Prostate gland (tissue), 2 donors: ENCODE measurements around the gene CLSTN3. TPM values are rescaled to one million over a fixed set of nuclear protein-coding genes. Genes with fewer than 3 reads are reported as not detected.

Experiments
- DNase-seq: peaks from one replicate; pipeline ENCODE4 v3.0.0-alpha.2; 2019; ENCODE audit warnings: low spot score
- H3K27ac ChIP-seq, 2 donors: fragments of 200-600 bp; sonication (generic); 2 replicates each; pipeline ENCODE4 v1.5.1; 2017 to 2019
- H3K27me3 ChIP-seq: fragments of 200-600 bp; sonication (generic); replicated peaks from 2 replicates; pipeline ENCODE4 v1.5.1; 2019; ENCODE audit not compliant: insufficient read depth
- H3K36me3 ChIP-seq, 2 donors: fragments of 200-600 bp; sonication (generic); 1 replicate in 1 of 2; 2 replicates in 1 of 2; pipeline versions ENCODE4 v1.5.1 to v1.8.1; 2017 to 2019
- H3K4me1 ChIP-seq: fragments of 200-600 bp; sonication (generic); replicated peaks from 2 replicates; pipeline ENCODE4 v1.5.1; 2019
- H3K4me3 ChIP-seq, 2 donors: fragments of 200-600 bp; sonication (generic); 2 replicates each; pipeline ENCODE4 v1.5.1; 2017 to 2019
- H3K9me3 ChIP-seq: fragments of 200-600 bp; sonication (generic); 2 replicates; pipeline ENCODE4 v1.5.1; 2017
- CTCF ChIP-seq, 4 experiments: fragments of 200-600 bp in 2 of 4; fragments of 450-650 bp in 2 of 4; sonication (generic) in 2 of 4; IDR thresholded peaks; 1 replicate in 3 of 4; 2 replicates in 1 of 4; pipeline ENCODE4 v1.5.1; 2016 to 2019; ENCODE audit warnings: antibody characterized with exemption in 4 of 4, mild to moderate bottlenecking in 2 of 4, moderate library complexity in 2 of 4
- POLR2A ChIP-seq: fragments of 450-650 bp; IDR thresholded peaks from one replicate; pipeline ENCODE4 v1.6.1; 2016; ENCODE audit warnings: antibody characterized with exemption, mild to moderate bottlenecking
- POLR2AphosphoS5 ChIP-seq: sonication (generic); formaldehyde crosslinking; IDR thresholded peaks from one replicate; pipeline ENCODE4 v1.6.1; 2017; ENCODE audit warnings: antibody characterized with exemption
- WGBS: methylation state at CpG from one replicate; pipeline ENCODE4 v1.1.5; 2018; 5-methylcytosine and 5-hydroxymethylcytosine counted together
- intact Hi-C: fragments of 100-400 bp; cut with DNase I; formaldehyde crosslinking; loops from one replicate; pipeline ENCODE4 v1.14.2; 2022
- total RNA-seq, 2 donors: library from RNA; depleted of rRNA; stranded (reverse); fragments of >200 nt; gene quantifications; one replicate each; pipeline ENCODE4 v1.1.0, GENCODE V29; 2016

Gene CLSTN3
- total RNA-seq, 2 donors from 2014 or later: 7.7 to 45.7 TPM

- no peak for DNase-seq
- H3K36me3 ChIP-seq: peaks cover 0 to 4% of the 10 kb centered on the region in 2 donors
- no peak overlapping the region for H3K4me3 ChIP-seq
- WGBS: 85% methylated on average over 6 of the region's 6 CpGs
- H3K4me1 ChIP-seq: no peaks in the 10 kb centered on the region
- intact Hi-C loops: no loop called here
- no peaks in the 10 kb centered on the region for H3K9me3 ChIP-seq
- no peaks in the 10 kb centered on the region for H3K27me3 ChIP-seq
- H3K27ac ChIP-seq: no peak overlapping the region
- no peak for TF ChIP-seq POLR2AphosphoS5
- TF ChIP-seq POLR2A: no peak
- no peak for TF ChIP-seq CTCF (IDR thresholded peaks at IDR 0.05)
Measured at GRCh38 chr12:7154042-7154441, 23.9 kb downstream of the CLSTN3 start.

- Histone ChIP-seq H3K9me3 (no peaks in the 10 kb centered on the region), H3K27ac (no peak overlapping the region), H3K4me3 (no peak overlapping the region), H3K36me3 (no peaks in the 10 kb centered on the region), H3K27me3 (no peaks in the 10 kb centered on the region), H3K4me1 (no peaks in the 10 kb centered on the region)
- no peak for TF ChIP-seq CTCF (IDR thresholded peaks at IDR 0.05)
- no peak for TF ChIP-seq POLR2A
- no peak for TF ChIP-seq POLR2AphosphoS5
- WGBS: 69% methylated on average over 12 of the region's 12 CpGs
- intact Hi-C loops: no loop called here
- no peak for DNase-seq
Measured at GRCh38 chr12:7154901-7155470, 24.8 kb downstream of the CLSTN3 start.

GRCh38 chr12:7155471-7156034, 25.4 kb downstream of the CLSTN3 start:
- 66% methylated on average over 8 of the region's 8 CpGs for WGBS
- peak; percentile 67 for DNase-seq
- Histone ChIP-seq H3K27ac (no peak overlapping the region), H3K9me3 (no peaks in the 10 kb centered on the region), H3K4me3 (no peak overlapping the region), H3K4me1 (no peaks in the 10 kb centered on the region), H3K36me3 (no peaks in the 10 kb centered on the region), H3K27me3 (no peaks in the 10 kb centered on the region)
- TF ChIP-seq POLR2AphosphoS5: peak; percentile 63
- no peak for TF ChIP-seq CTCF (IDR thresholded peaks at IDR 0.05)
- TF ChIP-seq POLR2A: no peak
- intact Hi-C loops: no loop called here

- 78% methylated on average over 23 of the region's 24 CpGs for WGBS
- no peaks in the 10 kb centered on the region for H3K36me3 ChIP-seq
- TF ChIP-seq POLR2A: no peak
- no peak for TF ChIP-seq POLR2AphosphoS5
- TF ChIP-seq CTCF (IDR thresholded peaks at IDR 0.05): no peak
- no peaks in the 10 kb centered on the region for H3K27me3 ChIP-seq
- DNase-seq: no peak
- no peak overlapping the region for H3K27ac ChIP-seq
- intact Hi-C loops: no loop called here
- no peaks in the 10 kb centered on the region for H3K4me1 ChIP-seq
- no peak overlapping the region for H3K4me3 ChIP-seq
- no peaks in the 10 kb centered on the region for H3K9me3 ChIP-seq
Measured at GRCh38 chr12:7156259-7157197, 26.4 kb downstream of the CLSTN3 start.
